HG03575 (cell line): ENCODE results near the gene MT2A.

Source experiments
- ATAC-seq: cut with Tn5 transposase; IDR thresholded peaks from one replicate; pipeline ENCODE4 v1.9.1; 2021; ENCODE audit not compliant: unreplicated experiment, insufficient number of reproducible peaks, low FRiP score; ENCODE audit errors: extremely low read depth

The MT2A gene

GRCh38 chr16:56632848-56633365 lies 24.5 kb downstream of the MT2A start:
- no peak for ATAC-seq

- no peak for ATAC-seq
These were observed 25.2 kb downstream of the MT2A start for GRCh38 chr16:56633535-56633934.

- no peak for ATAC-seq
These were observed 26.5 kb downstream of the MT2A start for GRCh38 chr16:56634715-56635440.

- ATAC-seq, result no peak
These were observed 27.1 kb downstream of the MT2A start for GRCh38 chr16:56635441-56635967.

GRCh38 chr16:56636616-56637413 lies 28.4 kb downstream of the MT2A start:
- no peak for ATAC-seq

GRCh38 chr16:56637814-56638750 lies 29.7 kb downstream of the MT2A start, which contains the start of gene MT1A:
TSS of gene MT1A (plus strand) at chr16:56638666. CDS start at chr16:56638739, 73 bp downstream.
- ATAC-seq, result no peak

GRCh38 chr16:56639045-56639444 lies 30.7 kb downstream of the MT2A start:
- no peak for ATAC-seq

- ATAC-seq, result no peak
These were observed 31.7 kb downstream of the MT2A start for GRCh38 chr16:56640076-56640475.

GRCh38 chr16:56641166-56641565 lies 32.8 kb downstream of the MT2A start:
- ATAC-seq, result no peak

- no peak for ATAC-seq
These were observed 34.8 kb downstream of the MT2A start for GRCh38 chr16:56643080-56643778.

GRCh38 chr16:56643833-56644232 lies 35.4 kb downstream of the MT2A start:
- ATAC-seq, result no peak

- no peak for ATAC-seq
These were observed 36.9 kb downstream of the MT2A start for GRCh38 chr16:56645311-56645710.

GRCh38 chr16:56645838-56646237 lies 37.5 kb downstream of the MT2A start:
- ATAC-seq, result no peak

- no peak for ATAC-seq
These were observed 39.5 kb downstream of the MT2A start for GRCh38 chr16:56647641-56648431.

- no peak for ATAC-seq
These were observed 40.9 kb downstream of the MT2A start for GRCh38 chr16:56649271-56649670.

GRCh38 chr16:56649820-56650219 lies 41.4 kb downstream of the MT2A start:
- ATAC-seq, result no peak

GRCh38 chr16:56651586-56651985 lies 43.2 kb downstream of the MT2A start, which contains the start of gene MT1B:
TSS of gene MT1B (plus strand) at chr16:56651886. CDS start at chr16:56651954, 68 bp downstream.
- no peak for ATAC-seq
